Stimulated activated CD8-positive, alpha-beta memory T cell treated with anti-CD3 and anti-CD28 coated beads, Interleukin-4, amount 100 ng/mL, for 24 hours (primary cell): ENCODE results near the gene OR8D2.
"Not testable (repeated sequence)": the region's sequence is repeated elsewhere in the genome, so short reads cannot be mapped to it uniquely, and the experiment has no call there.

Experiments used
- DNase-seq: peaks from one replicate; pipeline ENCODE4 v3.0.0-alpha.2; 2020; ENCODE audit warnings: low read depth

OR8D2 gene

GRCh38 chr11:124285610-124286344, 34.2 kb downstream of the OR8D2 start:
- no peak for DNase-seq

- no peak for DNase-seq
Measured at GRCh38 chr11:124278261-124278660, 41.7 kb downstream of the OR8D2 start.

GRCh38 chr11:124277804-124278203, 42.2 kb downstream of the OR8D2 start:
- DNase-seq, result no peak

GRCh38 chr11:124277207-124277606, 42.8 kb downstream of the OR8D2 start:
- no peak for DNase-seq

- no peak for DNase-seq
Measured at GRCh38 chr11:124276081-124276480, 43.9 kb downstream of the OR8D2 start.

- DNase-seq, result no peak
Measured at GRCh38 chr11:124274000-124274399, 46.0 kb downstream of the OR8D2 start.

GRCh38 chr11:124270886-124271285, 49.1 kb downstream of the OR8D2 start:
- DNase-seq, result not testable (repeated sequence)
